HL-60 (cell line): ENCODE results near the gene TRIM40.

Experiments used
- GABPA ChIP-seq: IDR thresholded peaks from 2 replicates; pipeline ENCODE4 v1.6.1; 2012; ENCODE audit warnings: low read depth
- POLR2AphosphoS5 ChIP-seq: IDR thresholded peaks from 2 replicates; pipeline ENCODE4 v1.6.1; 2012; ENCODE audit warnings: low read depth
- REST ChIP-seq: IDR thresholded peaks from 2 replicates; pipeline ENCODE4 v1.6.1; 2012; ENCODE audit warnings: low read depth; ENCODE audit not compliant: insufficient replicate concordance
- SPI1 ChIP-seq: IDR thresholded peaks from 2 replicates; pipeline ENCODE4 v1.6.1; 2012; ENCODE audit warnings: low read depth, mild to moderate bottlenecking, borderline replicate concordance
- TF ChIP-seq, protein P1 (sequence below): IDR thresholded peaks from one replicate; pipeline ENCODE4 v1.5.1; 2011; ENCODE audit warnings: low read length, control low read depth, inconsistent platforms; ENCODE audit not compliant: insufficient read depth

GRCh38 chr6:30122515-30122914 is 13.4 kb upstream of the TRIM40 start:
- TF ChIP-seq, protein P1, sequence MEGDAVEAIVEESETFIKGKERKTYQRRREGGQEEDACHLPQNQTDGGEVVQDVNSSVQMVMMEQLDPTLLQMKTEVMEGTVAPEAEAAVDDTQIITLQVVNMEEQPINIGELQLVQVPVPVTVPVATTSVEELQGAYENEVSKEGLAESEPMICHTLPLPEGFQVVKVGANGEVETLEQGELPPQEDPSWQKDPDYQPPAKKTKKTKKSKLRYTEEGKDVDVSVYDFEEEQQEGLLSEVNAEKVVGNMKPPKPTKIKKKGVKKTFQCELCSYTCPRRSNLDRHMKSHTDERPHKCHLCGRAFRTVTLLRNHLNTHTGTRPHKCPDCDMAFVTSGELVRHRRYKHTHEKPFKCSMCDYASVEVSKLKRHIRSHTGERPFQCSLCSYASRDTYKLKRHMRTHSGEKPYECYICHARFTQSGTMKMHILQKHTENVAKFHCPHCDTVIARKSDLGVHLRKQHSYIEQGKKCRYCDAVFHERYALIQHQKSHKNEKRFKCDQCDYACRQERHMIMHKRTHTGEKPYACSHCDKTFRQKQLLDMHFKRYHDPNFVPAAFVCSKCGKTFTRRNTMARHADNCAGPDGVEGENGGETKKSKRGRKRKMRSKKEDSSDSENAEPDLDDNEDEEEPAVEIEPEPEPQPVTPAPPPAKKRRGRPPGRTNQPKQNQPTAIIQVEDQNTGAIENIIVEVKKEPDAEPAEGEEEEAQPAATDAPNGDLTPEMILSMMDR, result no peak
- TF ChIP-seq REST, result no peak
- TF ChIP-seq POLR2AphosphoS5, result no peak
- no peak for TF ChIP-seq GABPA
- TF ChIP-seq SPI1, result no peak
